ENCODE data around the gene TRAPPC11. TPM values are rescaled to one million over a fixed set of nuclear protein-coding genes. Genes with fewer than 3 reads are reported as not detected.

TRAPPC11 gene
- total RNA-seq, 1 experiment from 2014 or later, result 32.2 TPM

GRCh38 chr4:183610613-183611012, 48.5 kb upstream of the TRAPPC11 start:
- no peaks in the 10 kb centered on the region for H4K20me1 ChIP-seq (ENCODE audit: control insufficient read depth, insufficient read depth, insufficient read length)
- no peaks in the 10 kb centered on the region for H3K27me3 ChIP-seq (ENCODE audit: insufficient read depth, low read length)
- H4K5ac ChIP-seq (ENCODE audit: insufficient read length, low read depth, low read length), result no peak overlapping the region
- no peak overlapping the region for H2BK5ac ChIP-seq (ENCODE audit: insufficient read length, low read length)
- DNase-seq, result no peak
- H3K27ac ChIP-seq (ENCODE audit: insufficient read length, low read depth, low read length), result no peak overlapping the region
- no peak overlapping the region for H2AFZ ChIP-seq (ENCODE audit: low read length)
- no peak for TF ChIP-seq CTCF (conservative IDR thresholded peaks at IDR 0.05)
- H3K56ac ChIP-seq (ENCODE audit: insufficient read length, low read depth, low read length), result no peak overlapping the region
- no peaks in the 10 kb centered on the region for H3K9me3 ChIP-seq (ENCODE audit: control insufficient read depth, low read depth, low read length)
- H3T11ph ChIP-seq (ENCODE audit: low read length), result no peak overlapping the region
- Mint-ChIP-seq H3K4me1 (peaks cover 0 to 4% of the 10 kb centered on the region in 2 experiments; a peak in 1 of 4 replicates), H3K36me3 (ENCODE audit: insufficient read depth in 1 of 3, low read depth in 3 of 3) (no peaks in the 10 kb centered on the region; a peak in 1 of 7 replicates), H3K27ac (peak overlapping the region in 1 of 3 experiments; percentile 37; a peak in 1 of 7 replicates), H3K9me3 (no peaks in the 10 kb centered on the region; a peak in 2 of 5 replicates), H3K27me3 (ENCODE audit: low read depth) (peaks cover 4% of the 10 kb centered on the region), H3K4me3 (no peak overlapping the region)
- H3K79me1 ChIP-seq (ENCODE audit: insufficient read depth, low read depth, low read length, poor library complexity, severe bottlenecking), result no peaks in the 10 kb centered on the region
- no CpG with 5 or more reads among the region's 7 CpGs for WGBS (ENCODE audit: extremely low coverage, insufficient read length, low lambda C conversion rate)
- no peak overlapping the region for H4K8ac ChIP-seq (replicated peaks; ENCODE audit: insufficient read length, low read depth, low read length)
- H3K14ac ChIP-seq (ENCODE audit: insufficient read depth, low read length), result no peak overlapping the region
- no peak overlapping the region for H3K18ac ChIP-seq (ENCODE audit: insufficient read length, low read depth, low read length)
- no peak overlapping the region for H2BK120ac ChIP-seq (ENCODE audit: low read depth, low read length, poor library complexity, severe bottlenecking)
- H2BK15ac ChIP-seq (ENCODE audit: low read depth, low read length), result no peak overlapping the region
- no peaks in the 10 kb centered on the region; the same call in 1 of the 2 replicates for H3K4me1 ChIP-seq (ENCODE audit: insufficient read depth, low read length)
- H3K23me2 ChIP-seq (ENCODE audit: insufficient read length, low read depth, low read length, poor library complexity, severe bottlenecking), result no peaks in the 10 kb centered on the region
- no peak overlapping the region for H2BK12ac ChIP-seq (ENCODE audit: insufficient read length, low read depth, low read length)
- H2BK20ac ChIP-seq (ENCODE audit: low read depth, low read length, poor library complexity, severe bottlenecking), result no peak overlapping the region
- no peaks in the 10 kb centered on the region for H3K79me2 ChIP-seq (ENCODE audit: insufficient read depth, low read length)
- H3K4ac ChIP-seq (ENCODE audit: low read depth, low read length), result no peak overlapping the region
- H4K91ac ChIP-seq (ENCODE audit: insufficient read length, low read depth, low read length), result no peak overlapping the region
- H3K9ac ChIP-seq (ENCODE audit: extremely low read depth, insufficient read length, low read length), result no peak overlapping the region
- no peak overlapping the region for H2AK5ac ChIP-seq (ENCODE audit: insufficient read length, low read length)
- no peak overlapping the region for H3K4me2 ChIP-seq (ENCODE audit: insufficient read depth, insufficient read length, low read length)
- no peak overlapping the region for H3K23ac ChIP-seq (ENCODE audit: insufficient read length, low read depth, low read length)

Data from H9 (cell line).